Activated T-helper 17 cell treated with anti-CD3 and anti-CD28 coated beads, Interleukin-2, amount 50 U/mL, for 72 hours (primary cell): Measurements from ENCODE around the gene PDE4D. TPM values are rescaled to one million over a fixed set of nuclear protein-coding genes. Genes with fewer than 3 reads are reported as not detected.

Source experiments
- ATAC-seq: fragments of 150-1000 bp; cut with Tn5 transposase; replicated peaks from 2 replicates; pipeline ENCODE4 v1.10.0; 2021; ENCODE audit warnings: mild to moderate bottlenecking, moderate library complexity
- H3K27ac Mint-ChIP-seq: one replicate; pipeline ENCODE4 v1.8.0; 2022; ENCODE audit warnings: mixed read lengths
- H3K27me3 Mint-ChIP-seq: one replicate; pipeline ENCODE4 v1.8.0; 2022; ENCODE audit warnings: mixed read lengths
- H3K36me3 Mint-ChIP-seq: one replicate; pipeline ENCODE4 v1.8.0; 2022; ENCODE audit warnings: low read depth, mild to moderate bottlenecking, mixed read lengths
- H3K4me1 Mint-ChIP-seq: one replicate; pipeline ENCODE4 v1.8.0; 2022; ENCODE audit warnings: mixed read lengths
- H3K4me3 Mint-ChIP-seq: one replicate; pipeline ENCODE4 v1.8.0; 2022; ENCODE audit warnings: mild to moderate bottlenecking, mixed read lengths
- H3K9me3 Mint-ChIP-seq: one replicate; pipeline ENCODE4 v1.8.0; 2022; ENCODE audit warnings: mixed read lengths
- total RNA-seq, 2 donors: library from RNA; stranded (reverse); gene quantifications; one replicate each; pipeline ENCODE4 v1.2.3, GENCODE V29; 2022

The PDE4D gene
- total RNA-seq, 2 donors from 2014 or later = 68.9 to 125 TPM

GRCh38 chr5:59617186-59617771 is 276.2 kb downstream of the PDE4D start:
- no peaks in the 10 kb centered on the region for H3K4me1 Mint-ChIP-seq
- H3K27me3 Mint-ChIP-seq = no peaks in the 10 kb centered on the region
- no peaks in the 10 kb centered on the region for H3K9me3 Mint-ChIP-seq
- ATAC-seq = no peak
- no peak overlapping the region for H3K4me3 Mint-ChIP-seq
- no peak overlapping the region for H3K27ac Mint-ChIP-seq
- H3K36me3 Mint-ChIP-seq = no peaks in the 10 kb centered on the region

DNA sequence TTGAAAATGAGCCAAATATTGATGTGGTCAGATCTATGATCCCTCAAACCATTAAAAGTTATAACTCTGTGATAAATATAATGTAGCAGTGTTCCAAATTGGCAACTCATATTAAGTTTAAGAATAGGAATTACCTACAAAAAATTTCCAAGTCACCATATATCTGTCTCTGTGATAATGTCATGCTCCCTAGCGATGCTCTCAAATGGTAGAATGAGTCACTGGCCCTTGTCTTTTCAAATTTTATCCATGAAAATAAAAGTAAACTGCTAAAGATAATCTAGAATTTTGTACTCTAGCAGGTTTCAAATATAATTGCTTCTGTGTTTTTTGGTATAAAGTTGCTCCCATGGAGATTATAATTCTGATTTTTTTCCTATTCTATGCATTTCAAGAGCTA is 277.1 kb downstream of the PDE4D start:
- Mint-ChIP-seq H3K27ac (no peak overlapping the region), H3K4me1 (no peaks in the 10 kb centered on the region), H3K36me3 (no peaks in the 10 kb centered on the region), H3K4me3 (no peak overlapping the region), H3K9me3 (no peaks in the 10 kb centered on the region), H3K27me3 (no peaks in the 10 kb centered on the region)
- ATAC-seq = no peak

GRCh38 chr5:59615272-59615671 is 278.3 kb downstream of the PDE4D start:
- Mint-ChIP-seq H3K27ac (no peak overlapping the region), H3K9me3 (no peaks in the 10 kb centered on the region), H3K27me3 (no peaks in the 10 kb centered on the region), H3K36me3 (no peaks in the 10 kb centered on the region), H3K4me3 (no peak overlapping the region), H3K4me1 (no peaks in the 10 kb centered on the region)
- ATAC-seq = no peak

- H3K4me1 Mint-ChIP-seq = peaks cover 4% of the 10 kb centered on the region
- H3K36me3 Mint-ChIP-seq = no peaks in the 10 kb centered on the region
- no peak overlapping the region for H3K4me3 Mint-ChIP-seq
- H3K27ac Mint-ChIP-seq = no peak overlapping the region
- no peaks in the 10 kb centered on the region for H3K9me3 Mint-ChIP-seq
- peaks cover 14% of the 10 kb centered on the region for H3K27me3 Mint-ChIP-seq
- peak; percentile 74 for ATAC-seq
Measured at GRCh38 chr5:59609501-59610265, 283.8 kb downstream of the PDE4D start.

DNA sequence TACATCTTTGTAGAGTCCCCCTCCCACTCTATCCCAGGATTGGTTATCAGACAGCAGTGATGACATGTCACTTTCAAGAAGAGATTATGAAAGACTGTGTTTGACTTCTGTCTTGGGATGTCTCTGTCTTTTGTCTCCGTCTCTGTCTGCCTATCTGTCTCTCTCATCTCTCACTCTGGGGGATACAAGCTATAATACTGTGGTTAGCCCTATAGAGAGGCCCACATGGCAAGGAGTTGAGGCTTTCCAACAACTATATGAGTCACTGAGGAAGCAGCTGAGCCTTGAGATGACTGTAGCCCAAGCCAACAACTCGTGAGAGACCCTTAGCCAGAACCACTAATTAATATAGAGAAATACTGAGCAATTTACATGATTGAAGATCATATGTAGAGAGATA is 284.8 kb downstream of the PDE4D start:
- peak; percentile 70 for ATAC-seq
- Mint-ChIP-seq H3K27me3 (peaks cover 17% of the 10 kb centered on the region), H3K4me3 (no peak overlapping the region)

DNA sequence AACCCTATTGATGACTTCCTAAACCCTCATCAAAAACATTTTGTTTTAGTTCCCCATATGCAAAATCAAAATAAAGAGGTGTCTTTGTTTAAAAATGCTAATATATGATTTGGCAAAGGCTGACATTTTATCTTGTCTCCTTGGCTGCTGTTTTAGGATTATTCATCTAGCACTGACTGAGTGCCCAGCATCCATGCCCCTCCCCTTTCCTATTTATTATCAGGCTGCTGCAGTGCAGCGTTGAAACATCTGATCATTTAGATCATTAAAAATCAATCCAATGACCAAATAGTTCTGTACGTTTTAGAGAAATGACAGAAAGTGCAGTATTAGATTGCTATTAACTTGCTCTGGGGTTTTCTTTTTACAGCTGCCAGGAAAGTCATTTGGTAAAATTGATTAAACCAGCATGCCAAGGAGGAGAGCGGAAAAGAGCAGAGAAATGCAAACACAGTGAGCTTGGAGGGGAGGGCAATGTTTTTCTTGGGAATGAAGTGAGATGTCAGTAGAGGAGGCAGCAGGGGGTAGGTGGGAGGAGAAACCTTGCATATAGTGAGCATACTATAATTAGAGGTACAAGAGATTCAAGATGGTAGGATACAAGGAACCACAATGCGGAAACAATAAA is 286.3 kb downstream of the PDE4D start:
- Mint-ChIP-seq H3K4me1 (peaks cover 4% of the 10 kb centered on the region), H3K27me3 (peaks cover 21% of the 10 kb centered on the region), H3K9me3 (no peaks in the 10 kb centered on the region), H3K4me3 (no peak overlapping the region), H3K27ac (no peak overlapping the region), H3K36me3 (no peaks in the 10 kb centered on the region)
- no peak for ATAC-seq

More for the DNA sequence above, 284.8 kb downstream of the PDE4D start:
- Mint-ChIP-seq H3K9me3 (no peaks in the 10 kb centered on the region), H3K27ac (no peak overlapping the region), H3K36me3 (no peaks in the 10 kb centered on the region), H3K4me1 (peaks cover 4% of the 10 kb centered on the region)

DNA sequence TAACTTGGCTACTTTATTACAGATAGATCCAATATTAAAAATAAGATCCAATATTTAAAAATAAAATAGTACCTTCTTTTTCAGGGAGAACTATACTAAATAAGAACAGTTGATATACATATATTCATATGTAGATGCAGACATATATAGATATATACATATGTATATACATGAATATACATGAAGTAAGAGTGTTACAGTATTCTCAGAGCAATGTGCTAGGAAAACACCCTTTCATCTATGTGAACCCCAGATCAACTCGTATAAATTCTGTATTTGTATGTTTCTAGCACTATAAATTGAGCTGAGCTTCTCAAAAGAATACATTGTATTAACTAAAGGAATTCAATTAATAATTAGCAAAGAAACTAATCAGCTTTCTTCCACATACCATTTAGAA is 287.6 kb downstream of the PDE4D start:
- Mint-ChIP-seq H3K4me3 (no peak overlapping the region), H3K27me3 (peaks cover 21% of the 10 kb centered on the region), H3K36me3 (no peaks in the 10 kb centered on the region), H3K9me3 (no peaks in the 10 kb centered on the region), H3K4me1 (peaks cover 4% of the 10 kb centered on the region), H3K27ac (no peak overlapping the region)
- ATAC-seq = no peak

DNA sequence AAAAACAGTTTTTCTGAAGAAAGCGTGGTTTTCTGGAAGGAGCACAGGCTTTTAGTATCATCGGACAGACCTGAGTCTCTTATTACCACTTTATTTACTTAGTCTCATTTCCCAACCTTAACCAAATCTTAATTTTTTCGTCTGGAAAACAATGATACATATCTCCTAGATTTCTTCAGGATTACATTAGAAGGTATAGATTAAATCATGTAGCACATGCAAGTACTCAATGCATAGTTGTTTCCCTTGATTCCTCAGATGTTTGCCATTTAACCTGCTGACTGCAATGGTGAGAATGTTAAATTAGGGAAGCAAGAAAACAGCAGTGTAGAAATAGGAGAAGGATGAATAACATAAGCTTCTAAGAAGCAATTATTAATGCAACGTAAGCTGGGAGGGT is 289.4 kb downstream of the PDE4D start:
- ATAC-seq = no peak
- no peak overlapping the region for H3K4me3 Mint-ChIP-seq
- peaks cover 17% of the 10 kb centered on the region for H3K27me3 Mint-ChIP-seq
- no peaks in the 10 kb centered on the region for H3K9me3 Mint-ChIP-seq
- H3K36me3 Mint-ChIP-seq = no peaks in the 10 kb centered on the region
- no peaks in the 10 kb centered on the region for H3K4me1 Mint-ChIP-seq
- no peak overlapping the region for H3K27ac Mint-ChIP-seq

DNA sequence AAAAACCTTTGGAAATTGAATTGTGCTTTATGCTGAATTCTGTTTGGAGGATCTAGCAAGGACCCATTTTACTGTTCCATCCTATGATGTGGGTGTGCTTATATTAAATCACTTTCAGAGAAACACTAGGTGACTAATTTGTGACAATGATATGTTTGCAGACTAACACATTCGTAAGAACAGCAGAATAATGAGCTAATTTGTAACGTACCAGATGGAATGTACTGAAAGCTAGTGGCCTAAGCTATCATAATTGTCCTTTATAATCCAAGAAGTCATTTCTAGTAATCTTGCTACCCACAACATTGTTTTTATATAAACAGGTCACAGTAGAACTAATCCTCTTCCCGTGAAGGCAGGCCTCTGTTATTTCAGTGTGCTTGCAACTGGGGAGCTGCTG is 292.5 kb downstream of the PDE4D start:
- peaks cover 6% of the 10 kb centered on the region for H3K27me3 Mint-ChIP-seq
- H3K9me3 Mint-ChIP-seq = no peaks in the 10 kb centered on the region
- ATAC-seq = no peak
- H3K27ac Mint-ChIP-seq = no peak overlapping the region
- no peaks in the 10 kb centered on the region for H3K36me3 Mint-ChIP-seq
- no peak overlapping the region for H3K4me3 Mint-ChIP-seq
- no peaks in the 10 kb centered on the region for H3K4me1 Mint-ChIP-seq

- H3K36me3 Mint-ChIP-seq = no peaks in the 10 kb centered on the region
- no peak overlapping the region for H3K27ac Mint-ChIP-seq
- H3K4me1 Mint-ChIP-seq = no peaks in the 10 kb centered on the region
- ATAC-seq = no peak
- H3K9me3 Mint-ChIP-seq = no peaks in the 10 kb centered on the region
- H3K4me3 Mint-ChIP-seq = no peak overlapping the region
- H3K27me3 Mint-ChIP-seq = peaks cover 6% of the 10 kb centered on the region
Measured at GRCh38 chr5:59600153-59600552, 293.4 kb downstream of the PDE4D start.

GRCh38 chr5:59599729-59600128 is 293.8 kb downstream of the PDE4D start:
- Mint-ChIP-seq H3K4me3 (no peak overlapping the region), H3K4me1 (no peaks in the 10 kb centered on the region), H3K27ac (no peak overlapping the region), H3K36me3 (no peaks in the 10 kb centered on the region), H3K27me3 (peaks cover 6% of the 10 kb centered on the region), H3K9me3 (no peaks in the 10 kb centered on the region)
- ATAC-seq = no peak

DNA sequence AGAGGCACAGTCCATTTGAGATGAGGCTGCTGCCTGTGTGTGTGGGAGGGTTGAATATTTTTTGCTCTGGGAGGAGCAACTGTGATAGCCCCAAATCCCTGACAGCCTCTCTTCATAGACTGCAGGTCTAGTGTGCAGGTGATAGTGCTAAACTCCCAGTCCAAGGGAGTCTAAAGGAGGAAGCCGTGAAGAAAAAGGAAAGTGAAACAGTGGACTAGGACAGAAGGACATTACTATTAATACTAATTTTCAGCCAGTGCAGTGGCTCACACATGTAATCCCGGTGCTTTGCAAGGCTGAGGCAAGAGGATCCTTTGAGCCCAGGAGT is 295.0 kb downstream of the PDE4D start:
- no peak overlapping the region for H3K27ac Mint-ChIP-seq
- H3K4me1 Mint-ChIP-seq = no peaks in the 10 kb centered on the region
- H3K4me3 Mint-ChIP-seq = no peak overlapping the region
- H3K36me3 Mint-ChIP-seq = no peaks in the 10 kb centered on the region
- H3K27me3 Mint-ChIP-seq = peaks cover 3% of the 10 kb centered on the region
- ATAC-seq = no peak
- no peaks in the 10 kb centered on the region for H3K9me3 Mint-ChIP-seq

DNA sequence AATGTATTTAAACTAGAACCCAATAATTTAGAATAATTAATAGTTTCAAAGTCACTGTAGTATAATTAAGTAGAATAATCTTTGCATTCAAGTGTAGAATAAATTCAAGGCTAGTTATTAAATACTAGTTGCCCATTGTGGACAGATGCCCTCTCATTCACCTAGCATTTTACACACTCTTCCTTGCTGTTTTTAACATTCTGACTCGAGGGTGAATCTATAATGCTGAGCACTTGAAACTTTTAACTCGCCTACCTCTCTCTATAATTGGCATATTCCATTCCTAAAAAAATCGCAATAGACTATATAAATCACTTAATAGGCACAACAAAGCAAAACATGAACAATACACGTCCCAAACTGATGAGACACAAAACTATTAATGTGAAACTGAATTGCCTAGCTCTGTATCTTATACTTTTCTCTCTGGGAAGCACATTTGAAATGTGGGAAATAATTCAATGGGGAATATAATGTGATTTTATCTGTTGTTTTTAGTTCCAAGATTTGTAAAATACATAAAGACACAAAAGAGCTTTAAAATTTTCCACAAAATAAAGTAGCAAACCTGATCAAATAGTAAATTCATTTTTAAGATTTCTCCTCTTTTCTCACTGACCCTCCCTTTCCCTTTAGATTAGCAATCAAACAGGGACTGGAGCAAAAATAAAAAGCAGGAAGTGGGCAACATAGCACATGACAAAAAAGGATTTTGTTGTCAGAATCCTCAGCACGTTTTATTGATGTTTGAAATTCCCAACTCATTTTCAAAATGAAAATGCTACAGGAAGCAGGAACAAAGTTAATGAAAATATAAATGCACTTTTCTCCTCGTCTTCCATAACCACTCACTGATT is 295.6 kb downstream of the PDE4D start:
- Mint-ChIP-seq H3K27me3 (peaks cover 3% of the 10 kb centered on the region), H3K36me3 (no peaks in the 10 kb centered on the region), H3K4me1 (no peaks in the 10 kb centered on the region), H3K27ac (no peak overlapping the region), H3K9me3 (no peaks in the 10 kb centered on the region), H3K4me3 (no peak overlapping the region)
- ATAC-seq = no peak

- Mint-ChIP-seq H3K36me3 (no peaks in the 10 kb centered on the region), H3K27ac (no peak overlapping the region), H3K4me3 (no peak overlapping the region), H3K4me1 (no peaks in the 10 kb centered on the region), H3K27me3 (no peaks in the 10 kb centered on the region), H3K9me3 (no peaks in the 10 kb centered on the region)
- no peak for ATAC-seq
Measured at GRCh38 chr5:59596586-59597350, 296.8 kb downstream of the PDE4D start.
